ENCODE data around the gene FSTL4.

Gene FSTL4

GRCh38 chr5:133599600-133599999 is 12.7 kb downstream of the FSTL4 start:
- no peaks in the 10 kb centered on the region for H3K36me3 ChIP-seq (ENCODE audit: insufficient read depth, low read length)
- ATAC-seq (ENCODE audit: insufficient read depth, low read depth), result no peak
- H3K4me3 ChIP-seq (ENCODE audit: low read depth in 1 of 2, low read length in 2 of 2), result no peak overlapping the region
- DNase-seq, result no peak
- TF ChIP-seq, protein P1, sequence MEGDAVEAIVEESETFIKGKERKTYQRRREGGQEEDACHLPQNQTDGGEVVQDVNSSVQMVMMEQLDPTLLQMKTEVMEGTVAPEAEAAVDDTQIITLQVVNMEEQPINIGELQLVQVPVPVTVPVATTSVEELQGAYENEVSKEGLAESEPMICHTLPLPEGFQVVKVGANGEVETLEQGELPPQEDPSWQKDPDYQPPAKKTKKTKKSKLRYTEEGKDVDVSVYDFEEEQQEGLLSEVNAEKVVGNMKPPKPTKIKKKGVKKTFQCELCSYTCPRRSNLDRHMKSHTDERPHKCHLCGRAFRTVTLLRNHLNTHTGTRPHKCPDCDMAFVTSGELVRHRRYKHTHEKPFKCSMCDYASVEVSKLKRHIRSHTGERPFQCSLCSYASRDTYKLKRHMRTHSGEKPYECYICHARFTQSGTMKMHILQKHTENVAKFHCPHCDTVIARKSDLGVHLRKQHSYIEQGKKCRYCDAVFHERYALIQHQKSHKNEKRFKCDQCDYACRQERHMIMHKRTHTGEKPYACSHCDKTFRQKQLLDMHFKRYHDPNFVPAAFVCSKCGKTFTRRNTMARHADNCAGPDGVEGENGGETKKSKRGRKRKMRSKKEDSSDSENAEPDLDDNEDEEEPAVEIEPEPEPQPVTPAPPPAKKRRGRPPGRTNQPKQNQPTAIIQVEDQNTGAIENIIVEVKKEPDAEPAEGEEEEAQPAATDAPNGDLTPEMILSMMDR (IDR thresholded peaks at IDR 0.05; ENCODE audit: borderline replicate concordance, extremely low read depth, low read length, poor library complexity, severe bottlenecking), result no peak
- no peak for TF ChIP-seq EZH2 (IDR thresholded peaks at IDR 0.05; ENCODE audit: borderline replicate concordance, low read depth, low read length, severe bottlenecking)
- H2AFZ ChIP-seq (ENCODE audit: low read depth, low read length), result no peak overlapping the region
- no peaks in the 10 kb centered on the region for H3K79me2 ChIP-seq (ENCODE audit: insufficient read depth, low read length)
- H4K20me1 ChIP-seq (ENCODE audit: insufficient read depth, low read length), result no peaks in the 10 kb centered on the region
- no peaks in the 10 kb centered on the region for H3K9me3 ChIP-seq (ENCODE audit: insufficient read depth, low read length, severe bottlenecking)
- no peak overlapping the region for H3K4me2 ChIP-seq (ENCODE audit: insufficient read depth, low read length)
- no peaks in the 10 kb centered on the region for H3K4me1 ChIP-seq (ENCODE audit: insufficient read depth, low read length)
- no peak overlapping the region for H3K27ac ChIP-seq (ENCODE audit: low read length)
- H3K27me3 ChIP-seq (ENCODE audit: insufficient read depth, low read length, poor library complexity), result peaks cover 4% of the 10 kb centered on the region
- H3K9ac ChIP-seq (ENCODE audit: low read depth, low read length), result no peak overlapping the region

GRCh38 chr5:133599044-133599443 is 13.3 kb downstream of the FSTL4 start:
- ATAC-seq (ENCODE audit: insufficient read depth, low read depth) (no peak), DNase-seq (no peak)
- Histone ChIP-seq H3K36me3 (ENCODE audit: insufficient read depth, low read length) (no peaks in the 10 kb centered on the region), H3K9me3 (ENCODE audit: insufficient read depth, low read length, severe bottlenecking) (no peaks in the 10 kb centered on the region), H3K4me3 (ENCODE audit: low read depth in 1 of 2, low read length in 2 of 2) (no peak overlapping the region), H3K4me1 (ENCODE audit: insufficient read depth, low read length) (no peaks in the 10 kb centered on the region), H3K27ac (ENCODE audit: low read length) (no peak overlapping the region), H3K4me2 (ENCODE audit: insufficient read depth, low read length) (no peak overlapping the region), H3K27me3 (ENCODE audit: insufficient read depth, low read length, poor library complexity) (peaks cover 4% of the 10 kb centered on the region), H3K79me2 (ENCODE audit: insufficient read depth, low read length) (no peaks in the 10 kb centered on the region), H4K20me1 (ENCODE audit: insufficient read depth, low read length) (no peaks in the 10 kb centered on the region), H3K9ac (ENCODE audit: low read depth, low read length) (no peak overlapping the region), H2AFZ (ENCODE audit: low read depth, low read length) (no peak overlapping the region)
- no peak for TF ChIP-seq EZH2 (IDR thresholded peaks at IDR 0.05; ENCODE audit: borderline replicate concordance, low read depth, low read length, severe bottlenecking)
- TF ChIP-seq, protein P1 (IDR thresholded peaks at IDR 0.05; ENCODE audit: borderline replicate concordance, extremely low read depth, low read length, poor library complexity, severe bottlenecking), result no peak

DNA sequence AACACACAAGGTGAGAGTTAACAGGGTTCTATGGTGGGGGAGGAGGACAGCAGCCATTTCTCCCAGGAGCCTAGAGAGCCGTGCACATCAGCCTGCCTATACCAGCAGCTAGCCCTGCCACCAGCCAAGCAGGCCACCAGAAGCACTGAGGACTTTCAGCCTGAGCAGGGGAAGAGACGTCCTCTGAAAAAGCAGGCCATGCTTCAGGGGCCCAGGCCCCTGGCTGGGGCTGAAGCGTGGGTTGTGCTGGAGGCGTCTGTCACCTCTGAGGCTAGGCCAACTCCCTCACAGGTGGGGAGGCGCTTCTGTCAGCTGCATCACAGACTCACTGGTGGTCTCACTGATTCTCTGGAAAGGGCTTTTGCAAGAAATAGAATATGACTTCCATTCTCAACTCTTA is 16.3 kb downstream of the FSTL4 start:
- DNase-seq (no peak), ATAC-seq (ENCODE audit: insufficient read depth, low read depth) (no peak)
- Histone ChIP-seq H3K27me3 (ENCODE audit: insufficient read depth, low read length, poor library complexity) (peaks cover 4% of the 10 kb centered on the region), H3K4me2 (ENCODE audit: insufficient read depth, low read length) (no peak overlapping the region), H2AFZ (ENCODE audit: low read depth, low read length) (no peak overlapping the region), H3K4me1 (ENCODE audit: insufficient read depth, low read length) (no peaks in the 10 kb centered on the region), H3K9me3 (ENCODE audit: insufficient read depth, low read length, severe bottlenecking) (no peaks in the 10 kb centered on the region), H3K4me3 (ENCODE audit: low read depth in 1 of 2, low read length in 2 of 2) (no peak overlapping the region), H3K36me3 (ENCODE audit: insufficient read depth, low read length) (no peaks in the 10 kb centered on the region), H3K27ac (ENCODE audit: low read length) (no peak overlapping the region), H4K20me1 (ENCODE audit: insufficient read depth, low read length) (peaks cover under 1% of the 10 kb centered on the region; the same call in 1 of the 2 replicates), H3K79me2 (ENCODE audit: insufficient read depth, low read length) (no peaks in the 10 kb centered on the region), H3K9ac (ENCODE audit: low read depth, low read length) (no peak overlapping the region)
- TF ChIP-seq, protein P1 (IDR thresholded peaks at IDR 0.05; ENCODE audit: borderline replicate concordance, extremely low read depth, low read length, poor library complexity, severe bottlenecking), result no peak
- no peak for TF ChIP-seq EZH2 (IDR thresholded peaks at IDR 0.05; ENCODE audit: borderline replicate concordance, low read depth, low read length, severe bottlenecking)

GRCh38 chr5:133595465-133595864 is 16.9 kb downstream of the FSTL4 start:
- no peaks in the 10 kb centered on the region for H3K4me1 ChIP-seq (ENCODE audit: insufficient read depth, low read length)
- peaks cover 4% of the 10 kb centered on the region; the same call in 1 of the 2 replicates for H4K20me1 ChIP-seq (ENCODE audit: insufficient read depth, low read length)
- H3K4me2 ChIP-seq (ENCODE audit: insufficient read depth, low read length), result no peak overlapping the region
- H3K27ac ChIP-seq (ENCODE audit: low read length), result no peak overlapping the region
- ATAC-seq (ENCODE audit: insufficient read depth, low read depth) (no peak), DNase-seq (no peak)
- H3K9me3 ChIP-seq (ENCODE audit: insufficient read depth, low read length, severe bottlenecking), result no peaks in the 10 kb centered on the region
- H3K4me3 ChIP-seq (ENCODE audit: low read depth in 1 of 2, low read length in 2 of 2), result no peak overlapping the region
- no peaks in the 10 kb centered on the region for H3K79me2 ChIP-seq (ENCODE audit: insufficient read depth, low read length)
- TF ChIP-seq EZH2 (IDR thresholded peaks at IDR 0.05; ENCODE audit: borderline replicate concordance, low read depth, low read length, severe bottlenecking), result no peak
- peaks cover 4% of the 10 kb centered on the region for H3K27me3 ChIP-seq (ENCODE audit: insufficient read depth, low read length, poor library complexity)
- no peak overlapping the region for H2AFZ ChIP-seq (ENCODE audit: low read depth, low read length)
- no peaks in the 10 kb centered on the region for H3K36me3 ChIP-seq (ENCODE audit: insufficient read depth, low read length)
- no peak overlapping the region for H3K9ac ChIP-seq (ENCODE audit: low read depth, low read length)
